Measurements from ENCODE around the gene NYAP1. TPM values are rescaled to one million over a fixed set of nuclear protein-coding genes. Genes with fewer than 3 reads are reported as not detected.
"Not testable (repeated sequence)": the region's sequence is repeated elsewhere in the genome, so short reads cannot be mapped to it uniquely, and the experiment has no call there.

NYAP1 gene
- total and polyA plus RNA-seq, 2 experiments from 2014 or later: 0.68 to 1.6 TPM

DNA sequence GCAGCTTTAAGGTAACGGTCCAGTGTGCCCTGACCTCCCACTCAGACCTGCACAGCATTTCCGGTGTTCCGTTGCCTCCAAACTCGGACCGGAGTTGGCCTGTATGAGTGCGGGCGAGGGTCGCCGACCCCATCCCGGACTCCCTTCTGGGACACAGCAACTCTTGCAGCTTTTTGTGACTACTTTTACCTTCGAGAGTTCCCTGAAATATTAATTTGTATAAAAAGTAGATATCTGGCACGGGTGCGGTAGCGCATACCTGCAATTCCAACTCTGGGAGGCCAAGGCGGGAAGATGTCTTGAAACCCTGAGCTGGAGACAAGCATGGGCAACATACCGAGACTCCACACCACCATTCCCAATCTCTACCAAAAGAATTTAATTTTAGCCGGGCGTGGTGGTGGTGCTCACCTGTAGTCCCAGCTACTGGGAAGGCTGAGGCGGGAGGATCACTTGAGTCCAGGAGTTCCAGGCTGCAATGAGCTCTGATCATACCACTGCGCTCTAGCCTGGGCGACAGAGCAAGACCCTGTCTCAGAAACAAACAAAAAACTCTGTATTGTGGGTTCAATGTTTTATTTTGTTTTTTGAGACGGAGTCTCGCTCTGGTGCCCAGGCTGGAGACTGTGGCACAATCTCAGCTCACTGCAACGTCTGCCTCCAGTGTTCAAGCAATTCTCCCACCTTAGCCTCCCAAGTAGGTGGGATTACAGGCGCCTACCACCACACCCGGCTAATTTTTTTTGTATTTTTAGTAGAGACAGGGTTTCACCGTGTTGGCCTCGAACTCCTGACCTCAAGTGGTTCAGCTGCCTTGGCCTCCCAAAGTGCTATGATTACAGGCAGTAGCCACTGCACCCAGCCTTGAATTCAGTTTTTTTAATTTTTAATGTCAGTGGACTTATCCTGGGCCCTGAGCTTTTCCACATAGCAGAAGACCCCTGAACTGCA, 46.3 kb upstream of the NYAP1 start:
- peaks cover 15% of the 10 kb centered on the region for H3K4me1 ChIP-seq (ENCODE audit: insufficient read depth)
- H3K27ac ChIP-seq: peak overlapping the region; percentile 74
- no peaks in the 10 kb centered on the region for H3K9me3 ChIP-seq (ENCODE audit: low read depth)
- no peak for DNase-seq (ENCODE audit: low spot score)
- WGBS (ENCODE audit: low lambda C conversion rate, missing lambda C conversion rate): 97% methylated on average over 28 of the region's 28 CpGs
- peaks cover 29% of the 10 kb centered on the region for H3K79me2 ChIP-seq
- H3K4me3 ChIP-seq: no peak overlapping the region
- H4K20me1 ChIP-seq (ENCODE audit: insufficient read depth, poor library complexity, severe bottlenecking): no peaks in the 10 kb centered on the region
- no peaks in the 10 kb centered on the region for H3K9me2 ChIP-seq (replicated peaks; ENCODE audit: insufficient read depth)
- H3K4me2 ChIP-seq: peak overlapping the region; percentile 75
- TF ChIP-seq CTCF (IDR thresholded peaks at IDR 0.05; ENCODE audit: poor library complexity) (no peak), EZH2phosphoT487 (IDR thresholded peaks at IDR 0.05; ENCODE audit: low read depth, severe bottlenecking, unreplicated experiment) (no peak), EZH2 (IDR thresholded peaks at IDR 0.05; ENCODE audit: borderline replicate concordance) (no peak)
- peak overlapping the region; percentile 4 for H2AFZ ChIP-seq
- H3K36me3 ChIP-seq (replicated peaks; ENCODE audit: insufficient read depth, low read depth): no peaks in the 10 kb centered on the region
- no peaks in the 10 kb centered on the region for H3K27me3 ChIP-seq

- no peak for DNase-seq (ENCODE audit: low spot score)
- Histone ChIP-seq H3K9me2 (replicated peaks; ENCODE audit: insufficient read depth) (no peaks in the 10 kb centered on the region), H3K36me3 (replicated peaks; ENCODE audit: insufficient read depth, low read depth) (no peaks in the 10 kb centered on the region), H4K20me1 (ENCODE audit: insufficient read depth, poor library complexity, severe bottlenecking) (no peaks in the 10 kb centered on the region), H3K9me3 (ENCODE audit: low read depth) (no peaks in the 10 kb centered on the region), H3K4me1 (ENCODE audit: insufficient read depth) (peaks cover 13% of the 10 kb centered on the region), H3K27ac (no peak overlapping the region), H3K4me2 (no peak overlapping the region), H3K27me3 (no peaks in the 10 kb centered on the region), H3K4me3 (no peak overlapping the region), H2AFZ (no peak overlapping the region), H3K79me2 (peaks cover 23% of the 10 kb centered on the region)
- no peak for TF ChIP-seq CTCF (IDR thresholded peaks at IDR 0.05; ENCODE audit: poor library complexity)
- TF ChIP-seq EZH2 (IDR thresholded peaks at IDR 0.05; ENCODE audit: borderline replicate concordance): no peak
- TF ChIP-seq EZH2phosphoT487 (IDR thresholded peaks at IDR 0.05; ENCODE audit: low read depth, severe bottlenecking, unreplicated experiment): no peak
- WGBS (ENCODE audit: low lambda C conversion rate, missing lambda C conversion rate): 74% methylated on average over 2 of the region's 2 CpGs
These were observed 45.6 kb upstream of the NYAP1 start for GRCh38 chr7:100438172-100438571.

DNA sequence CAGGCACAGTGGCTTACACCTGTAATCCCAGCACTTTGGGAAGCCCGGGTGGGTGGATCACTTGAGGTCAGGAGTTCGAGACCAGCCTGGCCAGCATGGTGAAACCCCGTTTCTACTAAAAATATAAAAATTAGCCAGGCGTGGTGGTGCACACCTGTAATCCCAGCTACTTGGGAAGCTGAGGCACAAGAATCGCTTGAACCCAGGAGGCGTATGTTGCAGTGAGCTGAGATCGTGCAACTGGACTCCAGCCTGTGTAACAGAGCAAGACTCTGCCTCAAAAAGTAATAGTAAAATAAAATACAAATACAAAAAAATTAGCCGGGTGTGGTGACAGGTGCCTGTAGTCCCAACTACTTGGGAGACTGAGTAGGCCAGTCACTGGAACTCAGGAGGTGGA, 45.0 kb upstream of the NYAP1 start:
- H3K36me3 ChIP-seq (replicated peaks; ENCODE audit: insufficient read depth, low read depth); DNase-seq (ENCODE audit: low spot score); H4K20me1 ChIP-seq (ENCODE audit: insufficient read depth, poor library complexity, severe bottlenecking); H3K4me3 ChIP-seq; H3K9me2 ChIP-seq (replicated peaks; ENCODE audit: insufficient read depth); H3K27ac ChIP-seq; H3K27me3 ChIP-seq; H3K4me2 ChIP-seq; H3K9me3 ChIP-seq (ENCODE audit: low read depth); H2AFZ ChIP-seq: not testable (repeated sequence)
- H3K4me1 ChIP-seq (ENCODE audit: insufficient read depth): peaks cover 13% of the 10 kb centered on the region
- H3K79me2 ChIP-seq: peaks cover 20% of the 10 kb centered on the region
- 96% methylated on average over 8 of the region's 8 CpGs for WGBS (ENCODE audit: low lambda C conversion rate, missing lambda C conversion rate)

GRCh38 chr7:100439244-100439643, 44.5 kb upstream of the NYAP1 start:
- not testable (repeated sequence) for H3K36me3 ChIP-seq (replicated peaks; ENCODE audit: insufficient read depth, low read depth); H4K20me1 ChIP-seq (ENCODE audit: insufficient read depth, poor library complexity, severe bottlenecking); H3K4me3 ChIP-seq; H3K9me2 ChIP-seq (replicated peaks; ENCODE audit: insufficient read depth); DNase-seq (ENCODE audit: low spot score); H3K4me2 ChIP-seq; H3K27ac ChIP-seq; H3K9me3 ChIP-seq (ENCODE audit: low read depth); H3K27me3 ChIP-seq; H2AFZ ChIP-seq
- H3K4me1 ChIP-seq (ENCODE audit: insufficient read depth): peaks cover 15% of the 10 kb centered on the region
- H3K79me2 ChIP-seq: peaks cover 15% of the 10 kb centered on the region
- WGBS (ENCODE audit: low lambda C conversion rate, missing lambda C conversion rate): 92% methylated on average over 7 of the region's 7 CpGs
